ENCODE data around the gene KRT76.

The KRT76 gene

DNA sequence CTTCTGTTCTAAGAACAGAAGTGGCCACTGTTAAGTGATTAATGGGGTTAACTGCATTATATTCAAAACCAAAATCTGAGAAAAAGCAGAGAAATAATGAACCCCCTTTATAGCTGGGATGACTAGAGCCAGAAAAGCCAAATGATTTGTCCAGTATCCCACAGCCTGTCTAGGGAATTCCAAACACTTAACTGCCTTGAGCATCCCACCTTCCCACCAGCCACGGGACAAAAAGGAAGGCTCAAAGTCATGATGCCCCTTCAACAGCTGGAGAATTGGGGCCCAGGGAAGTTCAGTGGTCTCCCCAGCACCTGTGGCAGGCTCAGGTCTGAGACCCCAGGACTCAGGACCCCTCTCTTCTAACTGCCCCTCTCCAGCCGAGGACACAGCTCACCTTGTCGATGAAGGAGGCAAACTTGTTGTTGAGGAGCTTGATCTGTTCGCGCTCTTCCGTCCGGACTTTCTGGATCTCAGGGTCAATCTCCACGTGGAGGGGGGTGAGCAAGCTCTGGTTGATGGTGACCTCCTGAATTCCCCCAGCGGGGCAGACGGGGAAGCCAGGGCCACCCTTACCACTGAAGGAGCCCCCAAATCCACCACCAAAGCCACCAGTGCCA is 36.2 kb upstream of the KRT76 start:
- DNase-seq: no peak

GRCh38 chr12:52812749-52813148 is 35.6 kb upstream of the KRT76 start:
- DNase-seq: no peak

GRCh38 chr12:52812073-52812400 is 34.9 kb upstream of the KRT76 start:
- no peak for DNase-seq

DNA sequence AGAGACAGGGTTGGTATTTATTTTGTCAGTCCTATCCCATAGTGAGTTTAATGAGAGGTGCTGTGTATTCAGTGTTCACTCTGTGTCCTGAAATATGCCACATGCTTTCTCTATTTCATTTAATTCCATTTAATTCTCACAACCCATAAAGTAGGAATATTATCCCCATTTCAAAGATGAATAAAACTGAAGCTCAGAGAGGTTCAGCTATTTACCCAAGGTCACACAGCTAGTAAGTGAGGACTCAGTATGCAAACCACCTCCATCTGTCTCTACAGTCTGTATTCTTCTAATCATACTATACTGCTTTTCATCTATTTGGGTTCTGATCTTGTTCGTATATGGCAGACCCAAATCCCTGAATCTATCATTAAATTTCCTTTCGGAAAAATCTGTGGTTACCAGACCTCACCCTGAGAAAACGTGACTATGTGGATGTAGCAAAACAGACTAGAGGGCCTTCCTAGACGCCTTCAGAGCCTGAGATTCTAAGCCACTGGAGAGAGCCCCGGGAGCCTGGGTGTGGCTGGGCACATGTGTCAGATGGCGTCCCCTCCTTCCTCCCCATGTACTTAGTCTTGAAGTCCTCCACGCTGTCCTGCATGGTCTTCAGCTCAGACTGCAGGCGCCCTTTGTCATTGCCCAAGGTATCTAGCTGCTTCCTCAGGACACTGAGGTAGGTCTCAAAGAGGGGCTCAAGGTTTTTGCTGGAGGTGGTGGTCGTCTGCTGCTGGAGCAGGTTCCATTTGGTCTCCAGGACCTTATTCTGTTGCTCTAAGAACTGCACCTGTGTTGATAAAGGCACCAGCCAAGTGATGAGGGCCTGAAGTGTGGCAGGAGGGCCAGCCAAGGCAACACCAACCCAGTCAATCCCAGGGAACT is 34.3 kb upstream of the KRT76 start:
- DNase-seq: no peak

- no peak for DNase-seq
Observed at GRCh38 chr12:52810554-52810953, 33.4 kb upstream of the KRT76 start.

- no peak for DNase-seq
Observed at GRCh38 chr12:52809166-52809565, 32.0 kb upstream of the KRT76 start.

DNA sequence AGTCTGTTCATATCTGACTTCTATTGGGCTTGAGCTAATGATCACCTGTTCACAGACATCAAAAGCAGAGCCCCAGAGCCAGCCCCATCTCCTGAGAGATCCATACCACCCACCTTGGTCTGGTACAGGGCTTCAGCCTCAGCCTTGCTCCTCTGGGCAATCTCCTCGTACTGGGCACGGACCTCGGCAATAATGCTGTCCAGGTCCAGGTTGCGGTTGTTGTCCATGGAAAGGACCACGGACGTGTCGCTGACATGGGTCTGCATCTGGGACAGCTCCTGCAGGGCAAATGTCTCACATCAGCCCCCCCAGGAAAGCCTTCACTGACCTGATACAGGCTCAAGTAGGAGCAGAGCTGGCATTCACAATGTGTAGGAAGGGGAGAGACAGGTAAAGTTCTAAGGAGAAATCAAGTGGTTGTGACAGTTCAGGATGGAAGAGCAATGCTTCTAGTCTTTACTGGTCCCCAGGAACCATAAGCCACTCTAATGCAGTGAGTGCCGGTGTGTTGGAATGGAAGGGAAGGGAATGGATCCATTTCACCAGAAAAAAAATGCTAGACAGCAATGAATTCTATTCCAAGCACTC is 31.5 kb upstream of the KRT76 start:
- no peak for DNase-seq

DNA sequence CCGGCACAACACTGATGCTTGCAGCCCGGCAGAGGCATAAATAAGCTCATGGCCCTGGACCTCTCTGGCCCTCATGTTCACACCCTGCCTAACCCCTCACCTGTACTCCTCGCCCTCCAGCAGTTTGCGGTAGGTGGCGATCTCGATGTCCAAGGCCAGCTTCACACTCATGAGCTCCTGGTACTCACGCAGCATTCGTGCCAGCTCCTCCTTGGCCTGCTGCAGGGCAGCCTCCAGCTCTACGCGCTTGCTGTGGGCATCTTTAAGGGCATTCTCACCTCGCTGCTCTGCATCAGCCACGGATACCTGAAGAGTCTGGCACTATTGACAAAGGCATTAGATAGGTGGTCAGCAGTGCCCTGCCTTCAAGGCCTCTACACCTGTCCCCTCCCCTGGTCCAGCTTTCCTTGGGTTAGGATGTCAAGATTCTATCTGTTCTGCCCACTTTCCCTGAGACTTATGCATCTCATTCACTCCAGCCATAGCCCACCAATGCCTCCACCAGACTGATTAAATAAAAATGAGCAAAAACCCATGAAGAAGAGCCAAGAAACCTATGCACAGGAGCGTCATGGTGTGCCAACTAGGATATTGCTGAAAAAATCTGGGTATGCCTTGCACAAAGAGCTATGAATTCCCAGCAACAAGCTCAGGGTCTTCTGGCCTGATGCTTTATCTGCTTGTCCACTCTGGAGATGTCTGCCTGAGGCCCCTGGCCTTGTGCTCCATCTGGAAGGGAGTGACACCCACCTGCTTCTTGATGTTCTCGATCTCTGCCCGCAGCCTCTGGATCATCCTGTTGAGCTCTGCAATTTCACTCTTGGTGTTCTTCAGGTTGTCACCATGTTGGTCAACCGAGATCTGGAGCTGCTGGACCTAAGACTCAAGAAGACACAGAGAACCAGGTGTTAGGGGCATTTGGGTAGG is 30.7 kb upstream of the KRT76 start:
- DNase-seq: no peak

DNA sequence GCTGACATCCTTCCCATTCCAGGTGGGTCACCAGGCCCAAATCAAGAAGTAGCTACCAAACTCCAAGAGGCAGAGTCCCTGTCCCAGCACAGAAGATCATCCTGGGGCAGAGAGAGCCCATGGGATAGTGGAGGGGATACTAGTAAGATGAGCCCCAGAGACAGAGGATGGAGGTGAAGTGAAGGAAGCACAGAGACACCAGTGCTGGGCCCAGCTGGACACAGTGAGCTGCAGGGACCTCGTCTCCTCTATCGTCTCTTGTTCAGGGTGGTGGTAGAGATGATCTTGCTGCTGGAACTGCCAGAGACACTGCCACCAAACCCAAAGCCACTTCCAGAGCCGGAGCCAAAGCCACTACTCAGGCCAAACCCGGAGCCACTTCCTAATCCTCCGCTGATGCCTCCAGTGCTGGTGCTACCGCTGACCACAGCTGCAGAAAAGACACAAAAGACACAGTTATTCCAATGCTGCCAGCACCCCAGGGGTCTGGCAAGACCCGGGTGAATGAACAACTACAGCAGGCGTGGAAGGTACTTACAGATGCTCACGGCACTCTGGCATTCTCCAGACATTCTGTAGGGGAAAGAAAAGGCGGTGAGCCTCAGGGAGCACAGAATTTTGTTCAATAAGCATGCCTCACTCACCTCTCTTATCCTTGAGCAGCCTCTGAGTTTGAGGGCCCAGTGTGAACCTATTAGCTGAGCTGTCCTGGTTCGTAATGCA is 29.8 kb upstream of the KRT76 start:
- no peak for DNase-seq

DNA sequence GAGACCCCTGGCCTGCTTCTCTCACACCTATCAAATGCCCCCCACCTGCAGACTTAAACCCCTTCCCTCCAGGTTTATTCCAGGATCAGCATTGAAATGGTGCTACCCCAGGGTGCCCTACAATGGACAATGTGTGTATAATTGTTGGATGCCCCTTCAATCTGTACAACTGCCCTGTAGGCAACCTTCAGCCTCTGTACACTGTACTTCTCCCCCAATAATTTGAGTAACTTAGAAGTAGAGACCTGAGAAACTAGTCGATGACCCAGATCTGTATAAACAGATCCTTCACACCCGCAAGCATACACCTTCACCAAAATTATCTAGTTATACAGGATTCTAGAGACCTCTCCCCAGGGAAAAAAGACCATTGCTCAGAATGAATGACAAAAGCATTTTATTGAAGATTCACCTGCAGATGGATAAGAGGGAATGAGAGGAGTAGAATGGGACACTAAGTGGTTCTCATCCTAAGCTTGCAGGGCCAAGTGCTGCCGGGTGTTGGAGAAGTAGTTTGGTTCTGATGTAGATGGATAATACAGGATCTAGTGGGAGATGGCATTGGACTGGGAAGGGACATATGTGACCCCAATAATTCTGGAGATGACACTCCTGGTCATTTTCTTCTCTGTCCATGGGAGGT is 29.1 kb upstream of the KRT76 start:
- DNase-seq: no peak

GRCh38 chr12:52805739-52806138 is 28.6 kb upstream of the KRT76 start:
- DNase-seq: no peak

GRCh38 chr12:52805000-52805399 is 27.9 kb upstream of the KRT76 start:
- no peak for DNase-seq

GRCh38 chr12:52802442-52802841 is 25.3 kb upstream of the KRT76 start:
- no peak for DNase-seq

- no peak for DNase-seq
Observed at GRCh38 chr12:52801773-52802172, 24.6 kb upstream of the KRT76 start.

- DNase-seq: no peak
Observed at GRCh38 chr12:52800259-52800917, 23.2 kb upstream of the KRT76 start.

DNA sequence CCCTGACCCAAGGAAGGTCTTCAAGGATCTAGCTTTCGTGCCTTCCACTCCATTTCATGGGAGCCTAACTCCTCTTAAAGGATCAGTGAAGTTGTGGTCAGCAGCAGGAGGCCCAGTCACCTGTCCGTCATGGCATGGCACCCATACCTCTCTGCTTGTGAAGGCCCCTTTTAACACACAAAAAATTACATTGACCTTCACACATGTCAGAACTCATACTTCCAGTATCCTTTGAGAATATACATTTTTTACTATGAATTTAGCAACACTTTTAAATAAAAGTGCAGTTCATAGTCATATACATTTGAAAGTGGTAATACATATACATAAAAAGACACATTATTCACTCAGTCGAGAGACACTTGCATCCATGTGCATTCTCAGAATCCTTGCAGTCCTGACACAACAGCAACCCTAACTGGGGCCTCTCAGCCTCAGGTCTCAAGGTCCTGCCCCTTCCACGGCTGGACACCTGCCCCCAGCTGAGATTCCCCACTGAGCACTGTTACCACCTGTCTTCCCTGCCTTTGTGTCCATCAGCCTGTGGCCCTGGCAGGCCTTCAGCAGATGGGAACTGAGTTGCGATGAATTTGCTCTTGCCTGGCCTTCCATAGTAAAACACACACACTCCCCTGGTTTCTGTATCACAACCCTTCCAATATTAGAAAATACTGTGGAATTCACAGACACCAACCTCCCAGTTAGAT is 22.5 kb upstream of the KRT76 start:
- DNase-seq: no peak

DNA sequence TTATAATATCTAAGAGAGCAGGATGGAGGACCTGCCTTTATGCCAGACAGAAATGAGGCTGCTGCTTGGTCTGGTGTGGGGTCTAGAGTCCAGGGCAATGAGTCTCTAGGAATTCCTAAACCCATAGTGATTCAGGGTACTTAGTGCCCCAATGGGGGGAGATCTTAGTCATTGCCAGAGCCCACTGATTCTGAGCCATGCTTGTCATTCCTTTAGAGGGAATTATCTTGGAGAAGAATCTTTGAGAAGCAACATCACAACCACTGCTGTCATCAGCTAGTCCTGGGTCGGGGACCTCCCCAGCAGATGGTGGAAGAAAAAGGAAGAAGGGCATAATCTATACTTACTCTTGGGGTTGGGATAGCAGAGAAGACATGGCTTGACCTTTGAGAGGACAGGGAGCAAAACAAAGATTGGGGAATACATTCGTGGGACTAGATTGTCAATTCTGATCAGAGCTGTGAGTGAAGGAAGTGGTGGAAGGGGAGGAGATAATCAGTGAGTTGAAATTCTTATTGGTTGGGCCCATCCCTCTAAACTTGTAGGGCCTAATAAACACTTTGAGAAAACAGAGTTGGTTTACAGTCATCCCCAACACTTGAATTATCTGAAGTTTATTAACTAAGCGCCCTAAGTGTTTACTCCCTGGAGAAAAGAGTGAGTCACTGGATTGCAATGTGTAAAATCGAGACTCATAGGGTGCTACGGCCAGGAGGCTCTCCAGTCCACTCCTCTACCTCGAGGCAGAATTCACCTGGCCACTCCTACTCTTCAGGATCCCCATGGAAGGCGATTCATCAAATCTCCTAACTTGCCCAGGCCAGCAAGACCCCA is 21.7 kb upstream of the KRT76 start:
- DNase-seq: no peak

GRCh38 chr12:52798003-52798670 is 21.0 kb upstream of the KRT76 start:
- DNase-seq: no peak

DNA sequence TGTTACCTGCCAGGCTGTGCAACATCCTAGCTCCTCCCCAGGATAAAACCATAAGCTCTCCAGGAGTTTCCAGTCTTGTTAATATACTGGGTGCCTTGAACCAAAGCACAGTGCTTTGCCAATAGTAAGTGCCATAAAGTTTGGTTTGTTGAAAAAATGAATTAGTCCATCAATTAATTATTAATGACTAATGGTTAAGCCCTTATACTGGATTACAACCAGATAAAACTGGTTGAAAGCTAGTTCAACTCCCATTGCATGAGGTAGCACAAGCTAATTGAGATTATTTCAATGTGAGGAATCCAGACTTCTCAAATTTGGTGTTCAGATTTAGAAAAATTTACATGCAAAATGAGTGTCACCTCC is 20.4 kb upstream of the KRT76 start:
- DNase-seq: no peak

Data from femur (tissue), 1 donor.